Suprapubic skin (tissue), 4 donors: ENCODE measurements around the gene USF1. TPM values are rescaled to one million over a fixed set of nuclear protein-coding genes. Genes with fewer than 3 reads are reported as not detected.

ENCODE experiments used
- DNase-seq, 2 donors: peaks; one replicate each; pipeline ENCODE4 v3.0.0-alpha.2; 2019; ENCODE audit warnings: low spot score in 2 of 2
- H3K27ac ChIP-seq: fragments of 200-600 bp; sonication (generic); one replicate; pipeline ENCODE4 v1.5.1; 2019
- H3K27me3 ChIP-seq: fragments of 200-600 bp; sonication (generic); one replicate; pipeline ENCODE4 v1.5.1; 2019
- H3K36me3 ChIP-seq: fragments of 200-600 bp; sonication (generic); one replicate; pipeline ENCODE4 v1.5.1; 2019
- H3K4me1 ChIP-seq: fragments of 200-600 bp; sonication (generic); one replicate; pipeline ENCODE4 v1.5.1; 2019
- H3K4me3 ChIP-seq: fragments of 200-600 bp; sonication (generic); one replicate; pipeline ENCODE4 v1.5.1; 2019; ENCODE audit warnings: mild to moderate bottlenecking
- H3K9me3 ChIP-seq: fragments of 200-600 bp; sonication (generic); one replicate; pipeline ENCODE4 v1.5.1; 2019
- EP300 ChIP-seq: sonication (generic); formaldehyde crosslinking; IDR thresholded peaks from one replicate; pipeline ENCODE4 v1.6.1; 2017; ENCODE audit warnings: antibody characterized with exemption
- POLR2A ChIP-seq, 2 donors: fragments of 450-650 bp; IDR thresholded peaks; one replicate each; pipeline ENCODE4 v1.6.1; 2017; ENCODE audit warnings: antibody characterized with exemption in 2 of 2, mild to moderate bottlenecking in 2 of 2, moderate library complexity in 2 of 2
- POLR2AphosphoS5 ChIP-seq, 3 donors: sonication (generic); formaldehyde crosslinking; IDR thresholded peaks; one replicate each; pipeline ENCODE4 v1.6.1; 2017; ENCODE audit warnings: antibody characterized with exemption in 3 of 3
- WGBS: methylation state at CpG from one replicate; pipeline ENCODE4 v1.1.5; 2018; 5-methylcytosine and 5-hydroxymethylcytosine counted together
- total RNA-seq, 4 donors: library from RNA; depleted of rRNA; stranded (reverse); fragments of >200 nt; gene quantifications; one replicate each; pipeline ENCODE4 v1.1.0, GENCODE V29; 2016
- TF ChIP-seq, protein P1 (sequence below), 2 donors: fragments of 200-600 bp in 1 of 2; fragments of 450-650 bp in 1 of 2; sonication (generic) in 1 of 2; IDR thresholded peaks; one replicate each; pipeline ENCODE4 v1.5.1; 2016 to 2019; ENCODE audit warnings: antibody characterized with exemption in 2 of 2, mild to moderate bottlenecking in 1 of 2, moderate library complexity in 1 of 2

Gene USF1
- total RNA-seq, 4 donors from 2014 or later: 33.9 to 88.7 (median 43.7) TPM

- Histone ChIP-seq H3K4me1 (peaks cover 8% of the 10 kb centered on the region), H3K27ac (no peak overlapping the region), H3K9me3 (no peaks in the 10 kb centered on the region), H3K36me3 (peaks cover 40% of the 10 kb centered on the region), H3K27me3 (peaks cover 6% of the 10 kb centered on the region), H3K4me3 (no peak overlapping the region)
- TF ChIP-seq POLR2A (IDR thresholded peaks at IDR 0.05) (no peak), EP300 (no peak), POLR2AphosphoS5 (IDR thresholded peaks at IDR 0.05) (no peak)
- TF ChIP-seq, protein P1, sequence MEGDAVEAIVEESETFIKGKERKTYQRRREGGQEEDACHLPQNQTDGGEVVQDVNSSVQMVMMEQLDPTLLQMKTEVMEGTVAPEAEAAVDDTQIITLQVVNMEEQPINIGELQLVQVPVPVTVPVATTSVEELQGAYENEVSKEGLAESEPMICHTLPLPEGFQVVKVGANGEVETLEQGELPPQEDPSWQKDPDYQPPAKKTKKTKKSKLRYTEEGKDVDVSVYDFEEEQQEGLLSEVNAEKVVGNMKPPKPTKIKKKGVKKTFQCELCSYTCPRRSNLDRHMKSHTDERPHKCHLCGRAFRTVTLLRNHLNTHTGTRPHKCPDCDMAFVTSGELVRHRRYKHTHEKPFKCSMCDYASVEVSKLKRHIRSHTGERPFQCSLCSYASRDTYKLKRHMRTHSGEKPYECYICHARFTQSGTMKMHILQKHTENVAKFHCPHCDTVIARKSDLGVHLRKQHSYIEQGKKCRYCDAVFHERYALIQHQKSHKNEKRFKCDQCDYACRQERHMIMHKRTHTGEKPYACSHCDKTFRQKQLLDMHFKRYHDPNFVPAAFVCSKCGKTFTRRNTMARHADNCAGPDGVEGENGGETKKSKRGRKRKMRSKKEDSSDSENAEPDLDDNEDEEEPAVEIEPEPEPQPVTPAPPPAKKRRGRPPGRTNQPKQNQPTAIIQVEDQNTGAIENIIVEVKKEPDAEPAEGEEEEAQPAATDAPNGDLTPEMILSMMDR (IDR thresholded peaks at IDR 0.05): no peak
- 89% methylated on average over 10 of the region's 10 CpGs for WGBS
- no peak for DNase-seq
These were observed 5.4 kb upstream of the USF1 start for GRCh38 chr1:161051219-161051618.

GRCh38 chr1:161048949-161049722 is 3.4 kb upstream of the USF1 start:
- Histone ChIP-seq H3K27me3 (no peaks in the 10 kb centered on the region), H3K27ac (no peak overlapping the region), H3K4me3 (no peak overlapping the region), H3K4me1 (peaks cover 17% of the 10 kb centered on the region), H3K9me3 (no peaks in the 10 kb centered on the region), H3K36me3 (peaks cover 34% of the 10 kb centered on the region)
- TF ChIP-seq EP300 (no peak), POLR2A (IDR thresholded peaks at IDR 0.05) (no peak), POLR2AphosphoS5 (IDR thresholded peaks at IDR 0.05) (no peak)
- TF ChIP-seq, protein P1 (IDR thresholded peaks at IDR 0.05): no peak
- DNase-seq: no peak
- WGBS: 93% methylated on average over 3 of the region's 5 CpGs

- Histone ChIP-seq H3K36me3 (peaks cover 28% of the 10 kb centered on the region), H3K27me3 (no peaks in the 10 kb centered on the region), H3K4me3 (no peak overlapping the region), H3K4me1 (peaks cover 26% of the 10 kb centered on the region), H3K9me3 (no peaks in the 10 kb centered on the region), H3K27ac (no peak overlapping the region)
- 98% methylated on average over 10 of the region's 18 CpGs for WGBS
- TF ChIP-seq EP300 (no peak), POLR2AphosphoS5 (IDR thresholded peaks at IDR 0.05) (no peak)
- TF ChIP-seq, protein P1 (IDR thresholded peaks at IDR 0.05): no peak
- DNase-seq: no peak
These were observed 2.0 kb upstream of the USF1 start for GRCh38 chr1:161047436-161048420.

DNA sequence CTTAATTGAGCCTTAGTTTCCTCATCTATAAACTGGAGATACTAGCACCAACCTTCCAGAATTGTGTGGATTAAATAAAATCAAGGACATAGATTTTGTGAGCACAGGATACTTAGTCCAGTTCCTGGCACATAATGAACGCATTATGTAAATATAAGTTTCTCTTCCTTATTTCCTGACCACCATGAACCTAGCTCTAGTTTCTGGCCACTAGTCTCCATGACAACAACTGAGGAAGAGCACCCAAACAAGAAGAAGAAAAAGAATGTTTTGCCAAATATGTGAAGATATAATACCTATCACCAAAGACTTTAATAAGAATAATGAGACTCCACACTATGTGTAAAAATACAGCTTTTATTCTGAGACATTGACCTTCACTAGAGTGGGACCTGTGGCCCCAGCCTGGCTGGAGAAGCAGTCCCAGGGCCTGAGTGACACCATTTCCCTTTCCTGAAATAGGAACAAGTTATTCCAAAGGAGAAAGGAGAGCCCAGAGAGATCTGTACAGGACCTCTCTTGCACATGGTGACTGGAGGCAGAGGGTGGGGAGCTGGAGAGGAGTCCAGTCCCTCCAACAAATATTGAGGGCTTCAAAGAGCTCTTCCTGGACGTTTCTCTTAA is 940 bp upstream of the USF1 start:
- 69% methylated on average over 2 of the region's 2 CpGs for WGBS
- TF ChIP-seq POLR2A (IDR thresholded peaks at IDR 0.05) (no peak), EP300 (no peak), POLR2AphosphoS5 (IDR thresholded peaks at IDR 0.05) (no peak)
- TF ChIP-seq, protein P1 (IDR thresholded peaks at IDR 0.05): no peak
- H3K36me3 ChIP-seq: peaks cover 31% of the 10 kb centered on the region
- H3K4me3 ChIP-seq: peak overlapping the region; percentile 87
- H3K27me3 ChIP-seq: no peaks in the 10 kb centered on the region
- peak overlapping the region; percentile 95 for H3K27ac ChIP-seq
- peaks cover 26% of the 10 kb centered on the region for H3K4me1 ChIP-seq
- DNase-seq: no peak
- no peaks in the 10 kb centered on the region for H3K9me3 ChIP-seq
